NCI-H1105 (cell line): Measurements from ENCODE around the gene CRB1.
"Not testable (repeated sequence)": the region's sequence is repeated elsewhere in the genome, so short reads cannot be mapped to it uniquely, and the experiment has no call there.

Experiments
- DNase-seq: peaks from one replicate; lab custom pipeline; 2025; lab: John Stamatoyannopoulos, UW

Gene CRB1

DNA sequence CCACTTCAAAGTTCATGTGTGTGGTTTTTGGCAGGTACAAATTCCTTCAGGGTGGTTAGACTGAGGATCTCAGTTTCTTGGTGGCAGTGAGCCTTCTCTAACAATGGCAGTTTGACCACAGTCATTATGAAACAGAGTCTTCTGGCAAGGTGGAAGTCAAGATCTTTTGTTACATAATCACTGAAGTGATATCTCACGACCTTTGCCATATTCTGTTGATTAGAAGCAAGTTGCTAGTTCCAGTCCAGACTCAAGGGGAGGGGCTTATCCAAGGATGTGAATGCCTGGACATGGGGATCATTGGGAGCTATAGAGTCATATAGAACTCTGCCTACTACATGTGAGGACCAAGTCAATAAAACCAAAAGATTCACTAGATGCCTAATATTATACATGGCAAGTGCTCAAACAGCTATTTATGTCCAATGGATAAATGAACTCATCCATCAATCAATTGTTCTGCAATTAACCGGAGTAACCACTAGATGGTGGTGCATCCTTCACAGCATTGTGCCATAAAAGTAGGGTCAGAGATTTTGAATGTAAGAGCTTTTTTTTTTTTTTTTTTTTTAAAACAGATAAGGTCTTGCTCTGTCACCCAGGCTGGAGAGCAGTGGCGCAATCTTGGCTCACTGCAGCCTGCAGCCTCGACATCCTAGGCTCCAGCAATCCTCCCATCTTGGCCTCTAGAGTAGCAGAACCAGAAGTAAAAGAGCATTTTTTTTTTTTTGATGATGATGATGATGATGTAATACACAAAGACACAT is 131.9 kb downstream of the CRB1 start:
- peak; percentile 12 for DNase-seq

DNA sequence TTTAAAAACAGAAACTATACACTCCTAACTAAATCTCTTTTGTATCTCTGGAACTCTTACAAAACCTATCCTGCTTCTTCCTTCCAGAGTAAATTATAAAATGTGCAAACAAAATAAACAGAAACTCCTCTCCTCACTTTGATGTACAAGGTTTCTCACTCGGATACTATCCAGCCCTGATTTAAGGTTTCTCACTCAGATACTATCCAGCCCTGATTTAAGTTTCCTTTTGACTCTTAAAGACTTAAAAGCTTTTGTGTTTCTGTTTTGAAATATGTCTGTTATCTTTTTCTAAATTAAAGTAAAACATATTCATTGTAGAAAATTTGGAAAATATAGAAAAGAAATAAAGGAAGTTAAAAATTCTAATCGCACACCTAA is 132.5 kb downstream of the CRB1 start:
- DNase-seq = no peak

DNA sequence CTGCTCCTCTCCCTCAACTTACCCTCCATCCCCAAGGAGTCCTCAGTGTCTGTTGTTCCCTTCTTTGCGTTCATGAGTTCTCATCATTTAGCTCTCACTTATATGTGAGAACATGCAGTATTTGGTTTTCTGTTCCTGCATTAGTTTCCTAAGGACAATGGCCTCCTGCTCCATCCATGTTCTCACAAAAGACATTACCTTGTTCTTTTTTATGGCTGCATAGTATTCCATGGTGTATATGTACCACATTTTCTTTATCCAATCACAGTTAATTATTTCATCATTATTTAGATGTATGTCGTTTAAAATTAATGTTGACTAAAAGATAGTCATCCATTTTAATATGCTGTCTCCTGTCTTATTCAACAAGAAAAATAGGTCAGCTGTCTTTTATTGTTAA is 134.1 kb downstream of the CRB1 start:
- DNase-seq = no peak

DNA sequence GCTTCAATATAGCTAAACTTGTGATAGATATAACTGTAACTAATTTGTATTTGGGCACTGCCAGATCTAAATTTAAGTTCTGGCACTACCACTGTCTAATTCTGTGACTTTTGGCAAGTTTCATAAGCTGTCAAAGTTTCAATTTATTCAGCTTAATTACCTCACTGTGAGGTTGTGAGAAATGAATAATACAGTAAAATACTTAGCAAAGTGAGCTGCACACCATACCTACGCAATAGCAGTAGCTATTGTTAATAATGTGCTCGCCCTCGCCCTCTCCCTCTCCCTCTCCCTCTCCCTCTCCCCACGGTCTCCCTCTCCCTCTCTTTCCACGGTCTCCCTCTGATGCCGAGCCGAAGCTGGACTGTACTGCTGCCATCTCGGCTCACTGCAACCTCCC is 136.7 kb downstream of the CRB1 start:
- not testable (repeated sequence) for DNase-seq

DNA sequence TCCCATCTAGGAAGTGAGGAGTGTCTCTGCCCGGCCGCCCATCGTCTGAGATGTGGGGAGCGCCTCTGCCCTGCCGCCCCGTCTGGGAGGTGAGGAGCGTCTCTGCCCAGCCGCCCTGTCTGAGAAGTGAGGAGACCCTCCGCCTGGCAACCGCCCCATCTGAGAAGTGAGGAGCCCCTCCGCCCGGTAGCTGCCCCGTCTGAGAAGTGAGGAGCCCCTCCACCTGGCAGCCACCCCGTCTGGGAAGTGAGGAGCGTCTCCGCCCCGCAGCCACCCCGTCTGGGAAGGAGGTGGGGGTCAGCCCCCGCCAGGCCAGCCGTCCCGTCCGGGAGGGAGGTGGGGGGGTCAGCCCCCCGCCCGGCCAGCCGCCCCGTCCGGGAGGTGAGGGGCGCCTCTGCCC is 137.6 kb downstream of the CRB1 start:
- DNase-seq = not testable (repeated sequence)

DNA sequence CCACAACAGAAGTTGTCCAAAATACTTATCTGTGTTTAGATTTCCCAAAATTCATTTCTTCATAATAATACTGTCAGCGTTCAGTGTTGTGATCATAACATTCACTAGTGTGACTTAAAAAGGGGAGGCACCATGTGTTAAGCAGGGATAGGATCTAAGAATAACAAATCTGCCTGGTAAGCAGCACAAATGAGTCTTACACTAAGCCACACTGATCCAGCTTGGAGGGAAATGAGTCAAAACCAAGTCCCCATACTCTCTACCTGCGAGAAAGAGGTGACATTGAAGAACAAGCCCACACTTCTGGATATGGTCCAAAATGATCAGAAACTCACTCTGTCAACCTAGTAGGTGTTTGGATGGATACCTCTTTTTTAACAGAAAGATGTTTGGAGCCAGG is 145.5 kb downstream of the CRB1 start:
- DNase-seq = no peak

DNA sequence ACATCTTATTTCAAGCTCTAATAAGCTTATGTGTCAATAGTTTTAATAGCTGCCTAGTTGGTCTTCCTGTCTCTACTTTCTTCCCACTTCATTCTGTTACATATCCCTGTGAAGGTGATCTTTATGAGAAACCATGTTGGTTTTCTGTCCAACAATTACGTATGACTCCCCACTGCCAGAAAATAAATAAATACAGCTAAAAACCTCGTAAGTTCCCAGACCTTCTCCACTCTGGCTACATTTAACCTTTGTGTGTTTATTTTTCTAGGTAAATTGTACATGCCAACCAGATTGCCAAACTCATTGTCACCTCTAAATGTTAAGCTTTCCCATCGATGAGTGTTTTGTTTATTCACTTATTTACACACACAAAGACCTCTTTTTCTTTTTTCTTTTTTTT is 147.2 kb downstream of the CRB1 start:
- no peak for DNase-seq

DNA sequence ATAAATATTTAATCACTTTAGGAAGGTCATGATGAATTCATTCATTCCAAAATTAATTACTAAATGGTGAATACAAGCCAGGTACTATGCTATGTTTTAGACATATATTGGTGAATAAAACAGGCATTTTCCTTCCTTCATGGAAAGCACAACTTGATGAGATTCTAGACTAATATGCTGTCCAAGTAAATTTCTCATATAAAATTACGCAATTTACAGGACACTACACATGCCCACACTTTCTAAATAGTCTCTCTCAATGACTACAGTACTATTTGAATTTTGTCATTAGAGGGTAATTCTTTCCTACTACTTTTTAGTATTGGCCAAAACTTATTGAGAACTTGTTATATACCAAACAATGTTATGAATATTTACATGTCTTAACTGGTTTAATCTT is 150.6 kb downstream of the CRB1 start:
- no peak for DNase-seq

DNA sequence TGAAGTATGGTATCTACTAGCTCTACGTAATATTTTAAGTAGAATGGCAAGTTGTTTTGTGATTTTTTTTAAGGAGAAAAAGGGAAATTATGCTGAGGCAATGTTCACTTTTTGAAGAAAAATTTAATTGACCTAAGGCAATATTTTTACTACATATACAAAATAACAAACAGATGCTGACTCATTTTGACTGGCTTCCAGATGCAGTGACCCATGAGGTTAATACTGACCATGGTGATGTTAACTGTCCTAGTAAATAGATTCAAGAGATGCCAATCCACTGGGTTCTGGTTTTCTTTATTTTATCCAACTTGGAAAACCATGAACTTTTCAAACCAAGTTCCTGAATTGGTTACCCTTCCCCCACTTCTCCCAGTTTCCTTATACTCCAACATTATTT is 154.9 kb downstream of the CRB1 start:
- no peak for DNase-seq

DNA sequence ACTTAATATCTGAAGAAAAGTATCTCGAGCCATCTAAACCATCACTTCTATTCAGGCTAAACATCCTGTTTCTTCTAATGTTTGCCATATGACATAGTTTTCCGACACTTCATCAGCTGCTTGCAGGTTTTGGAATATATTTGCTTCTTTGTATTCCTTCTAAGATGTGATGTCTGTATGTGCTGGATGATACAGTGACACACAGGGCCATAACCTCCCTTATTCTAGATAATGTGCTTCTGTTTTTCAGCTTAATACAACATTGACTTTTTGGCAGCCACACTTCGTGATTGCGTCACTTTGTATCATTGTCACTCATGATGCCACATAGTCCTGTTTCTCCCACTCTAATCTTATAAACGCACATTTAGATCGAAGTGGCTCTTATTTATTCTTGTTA is 156.3 kb downstream of the CRB1 start:
- no peak for DNase-seq

DNA sequence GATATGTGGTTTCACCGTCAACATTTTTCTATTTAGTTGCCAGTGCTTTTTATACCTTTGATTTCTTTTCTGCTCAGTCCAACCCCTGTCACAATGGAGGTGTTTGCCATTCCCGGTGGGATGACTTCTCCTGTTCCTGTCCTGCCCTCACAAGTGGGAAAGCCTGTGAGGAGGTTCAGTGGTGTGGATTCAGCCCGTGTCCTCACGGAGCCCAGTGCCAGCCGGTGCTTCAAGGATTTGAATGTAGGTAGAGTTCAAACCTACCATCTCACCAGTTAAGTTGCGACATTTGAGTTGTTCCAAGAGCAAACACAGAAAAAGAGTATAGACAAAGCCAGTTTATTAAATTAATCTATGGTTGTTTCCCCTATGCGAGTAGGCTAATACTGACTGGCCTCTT is 161.3 kb downstream of the CRB1 start:
- no peak for DNase-seq

DNA sequence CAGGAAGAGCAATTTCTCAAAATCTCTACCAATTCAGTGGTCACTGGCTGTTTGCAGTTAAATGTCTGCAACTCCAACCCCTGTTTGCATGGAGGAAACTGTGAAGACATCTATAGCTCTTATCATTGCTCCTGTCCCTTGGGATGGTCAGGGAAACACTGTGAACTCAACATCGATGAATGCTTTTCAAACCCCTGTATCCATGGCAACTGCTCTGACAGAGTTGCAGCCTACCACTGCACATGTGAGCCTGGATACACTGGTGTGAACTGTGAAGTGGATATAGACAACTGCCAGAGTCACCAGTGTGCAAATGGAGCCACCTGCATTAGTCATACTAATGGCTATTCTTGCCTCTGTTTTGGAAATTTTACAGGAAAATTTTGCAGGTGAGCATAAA is 167.2 kb downstream of the CRB1 start:
- DNase-seq = no peak

DNA sequence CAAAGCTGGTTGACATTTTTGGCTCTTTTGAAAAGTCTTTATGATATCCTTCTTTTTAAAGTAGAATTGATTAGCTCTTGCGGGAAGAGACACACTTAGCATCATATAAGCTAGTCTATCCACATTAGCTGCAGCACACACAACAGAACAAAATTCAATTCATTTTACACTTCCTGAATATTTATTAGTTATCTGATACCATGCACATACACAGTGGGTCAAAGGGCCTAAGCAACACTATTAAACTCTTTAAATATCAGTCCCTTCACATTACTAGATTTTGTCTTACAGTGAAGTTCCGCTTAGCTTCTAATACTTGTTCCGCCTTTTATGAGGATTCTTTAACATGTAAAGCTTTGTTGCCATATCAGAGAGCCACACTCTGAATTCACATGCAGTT is 169.5 kb downstream of the CRB1 start:
- DNase-seq = no peak

DNA sequence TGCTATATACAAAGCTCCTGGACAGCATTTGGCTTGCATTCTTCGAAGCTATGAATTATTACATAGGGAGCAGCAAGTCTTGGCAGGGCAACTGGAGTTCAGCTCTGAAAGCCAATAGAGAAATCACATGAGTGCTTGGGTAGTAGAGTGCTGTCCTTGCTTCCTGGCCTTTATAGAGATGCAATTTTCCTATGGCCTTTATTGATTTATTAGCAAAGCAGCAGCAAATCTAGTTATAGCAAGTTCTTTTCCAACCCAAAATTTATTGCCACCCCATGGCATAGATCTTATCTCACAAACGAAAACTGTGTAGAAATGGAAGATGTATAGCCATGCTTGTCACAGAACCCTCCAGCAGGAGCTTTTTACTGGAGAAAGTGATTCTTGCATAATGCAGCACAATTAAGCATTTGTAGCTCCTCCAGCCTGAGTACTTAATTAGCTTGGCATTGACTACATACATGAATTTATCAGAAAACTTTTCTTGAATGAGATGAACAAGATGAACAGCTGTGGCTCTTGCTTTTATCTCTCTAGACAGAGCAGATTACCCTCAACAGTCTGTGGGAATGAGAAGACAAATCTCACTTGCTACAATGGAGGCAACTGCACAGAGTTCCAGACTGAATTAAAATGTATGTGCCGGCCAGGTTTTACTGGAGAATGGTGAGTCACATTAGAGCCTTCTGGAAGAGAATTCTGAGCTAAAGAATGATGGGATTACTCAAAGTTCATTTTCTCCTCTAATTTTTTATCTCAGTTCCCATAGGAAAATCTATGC is 170.1 kb downstream of the CRB1 start:
- DNase-seq = no peak

DNA sequence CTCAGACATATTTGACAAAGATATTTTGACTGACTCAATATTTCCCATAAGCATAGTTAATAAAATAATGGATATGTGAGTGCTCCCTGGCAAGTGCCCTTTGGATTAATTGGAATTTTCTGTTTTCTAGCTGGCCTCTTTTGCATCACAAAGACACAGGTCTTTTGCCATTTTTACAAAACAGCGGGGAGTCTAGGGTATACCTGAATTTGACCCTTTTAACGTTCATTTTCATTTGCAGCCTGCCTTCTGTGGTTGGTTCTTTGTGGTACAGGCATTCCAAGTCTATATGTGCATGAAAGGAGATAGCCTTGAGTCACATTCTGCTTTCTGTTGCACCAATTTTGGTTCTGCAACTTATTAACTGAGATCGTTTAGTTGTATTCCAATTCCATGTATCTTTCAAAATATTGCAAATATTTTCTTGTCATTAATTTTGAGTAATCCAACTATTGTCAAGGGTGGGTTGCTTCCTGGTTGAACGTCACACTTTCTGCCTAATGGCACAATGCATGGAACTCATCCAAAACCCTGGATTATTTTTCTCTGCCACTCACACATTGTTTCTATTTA is 171.7 kb downstream of the CRB1 start:
- DNase-seq = no peak

DNA sequence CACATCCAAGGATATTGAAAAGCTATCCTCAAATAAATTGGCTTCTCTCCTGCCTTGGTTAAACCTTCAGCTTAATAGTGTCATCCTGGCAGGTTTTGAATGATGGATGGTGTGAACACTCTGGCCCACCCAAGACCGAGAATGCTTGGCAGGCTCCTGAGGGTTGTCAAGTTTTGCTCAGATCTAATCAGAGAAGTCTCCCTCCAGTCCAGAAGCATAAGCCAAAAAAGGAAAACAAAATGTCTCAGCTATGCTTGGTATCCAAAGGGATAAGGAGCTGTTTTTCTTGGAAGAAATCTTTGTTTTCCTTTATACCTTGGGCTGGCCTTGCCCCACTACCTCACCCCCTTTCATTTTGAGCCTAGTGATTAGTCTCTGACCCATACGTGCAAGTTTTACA is 172.7 kb downstream of the CRB1 start:
- no peak for DNase-seq

DNA sequence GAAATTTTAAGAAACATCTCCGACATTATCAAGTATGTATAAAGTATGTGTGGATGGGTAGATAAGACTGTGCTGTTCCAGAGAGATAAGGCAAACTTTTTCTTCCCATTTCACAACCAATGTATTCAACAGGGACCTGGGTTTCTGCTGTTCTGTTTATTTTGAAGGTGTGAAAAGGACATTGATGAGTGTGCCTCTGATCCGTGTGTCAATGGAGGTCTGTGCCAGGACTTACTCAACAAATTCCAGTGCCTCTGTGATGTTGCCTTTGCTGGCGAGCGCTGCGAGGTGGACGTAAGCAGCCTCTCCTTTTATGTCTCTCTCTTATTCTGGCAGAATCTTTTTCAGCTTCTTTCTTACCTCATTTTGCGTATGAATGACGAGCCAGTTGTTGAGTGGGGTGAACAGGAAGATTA is 174.0 kb downstream of the CRB1 start:
- DNase-seq = no peak

DNA sequence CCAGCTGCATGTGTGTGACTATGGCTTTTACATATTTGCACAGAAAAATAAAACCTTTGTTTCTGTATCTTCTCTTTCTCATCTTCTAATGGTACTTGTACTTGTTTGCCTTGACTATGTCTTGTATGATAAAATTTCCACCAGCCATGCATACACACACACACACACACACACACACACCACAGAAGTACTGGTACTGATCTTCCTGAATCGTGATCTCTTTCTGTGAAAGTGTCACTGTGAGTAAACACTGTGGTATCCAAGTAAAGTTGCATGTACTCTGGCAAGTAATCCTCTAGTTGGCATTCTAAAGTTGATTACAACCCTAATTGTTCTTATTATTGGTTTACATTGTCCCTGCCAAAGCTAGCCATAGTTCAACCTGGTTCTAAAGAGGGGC is 176.7 kb downstream of the CRB1 start:
- DNase-seq = no peak

DNA sequence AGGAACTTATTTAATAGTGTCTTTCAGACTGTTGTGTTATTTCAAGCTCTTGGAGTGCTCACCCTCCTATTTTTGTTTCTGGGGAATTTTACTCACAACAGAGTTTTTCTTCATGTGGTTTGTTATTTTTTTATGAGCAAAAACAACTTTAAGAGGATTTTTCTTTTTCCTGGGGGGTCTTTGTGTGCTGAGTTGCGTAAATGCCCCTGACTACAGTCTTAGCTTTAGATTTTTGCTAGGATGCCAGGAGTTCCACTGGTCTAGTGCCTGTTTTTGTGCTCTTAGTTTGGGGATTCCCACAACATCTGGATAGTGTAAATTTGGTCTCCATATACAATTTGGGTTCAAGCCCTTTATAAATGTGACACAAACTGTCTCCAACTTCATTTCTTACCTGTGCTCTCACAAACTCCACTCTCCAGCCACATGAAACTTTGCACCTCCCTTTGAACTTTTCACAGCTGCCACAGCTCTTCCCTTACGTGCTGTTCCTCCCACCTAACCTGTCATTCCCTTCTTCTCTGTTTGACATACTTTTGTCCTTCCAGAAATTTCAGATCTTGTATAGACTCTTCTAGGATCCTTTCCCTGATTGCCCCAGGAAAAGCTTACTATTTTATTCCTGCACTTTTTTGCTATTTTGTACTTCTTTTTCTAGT is 180.2 kb downstream of the CRB1 start:
- DNase-seq = no peak

DNA sequence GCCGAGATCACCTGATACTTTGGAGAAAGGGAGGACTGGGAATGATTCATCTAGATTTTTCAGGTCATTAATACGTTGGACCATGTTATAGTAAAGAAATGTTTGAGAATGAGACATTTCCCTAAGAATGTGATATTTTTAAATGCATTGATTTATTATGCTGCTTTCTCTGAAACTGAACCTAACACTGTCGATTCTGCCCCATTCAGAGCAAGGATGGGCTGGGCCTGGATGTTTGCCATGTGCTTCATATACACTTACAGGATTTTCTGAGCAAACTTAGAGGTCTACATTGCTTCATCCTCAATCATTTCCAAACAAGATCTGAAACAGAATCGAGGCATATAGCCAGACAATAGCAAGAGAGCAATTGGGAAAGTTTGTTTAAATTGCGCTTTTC is 183.3 kb downstream of the CRB1 start:
- no peak for DNase-seq

DNA sequence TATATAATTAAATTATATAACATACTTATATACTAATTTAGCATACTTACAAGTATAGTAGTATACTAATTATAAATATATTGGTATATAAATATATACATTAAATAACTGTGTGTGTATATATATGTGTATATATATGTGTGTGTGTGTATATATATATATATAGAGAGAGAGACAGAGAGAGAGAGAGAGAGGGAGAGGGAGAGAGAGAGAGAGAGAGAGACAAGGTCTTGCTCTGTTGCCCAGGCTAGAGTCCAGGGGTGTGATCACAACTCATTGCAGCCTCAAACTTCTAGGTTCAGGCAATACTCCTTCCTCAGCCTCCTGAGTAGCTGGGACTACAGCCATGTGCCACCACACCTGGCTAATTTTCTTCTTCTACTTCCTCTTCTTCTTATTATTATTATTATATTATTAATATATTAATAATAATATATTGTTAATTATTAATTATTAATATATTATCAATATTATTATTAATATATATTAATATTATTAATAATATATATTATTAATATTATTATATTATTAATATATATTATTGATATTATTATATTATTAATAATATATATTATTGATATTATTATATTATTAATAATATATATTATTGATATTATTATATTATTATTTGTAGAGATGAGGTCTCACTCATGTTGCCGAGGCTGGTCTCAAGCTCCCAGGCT is 185.5 kb downstream of the CRB1 start:
- DNase-seq = no peak

DNA sequence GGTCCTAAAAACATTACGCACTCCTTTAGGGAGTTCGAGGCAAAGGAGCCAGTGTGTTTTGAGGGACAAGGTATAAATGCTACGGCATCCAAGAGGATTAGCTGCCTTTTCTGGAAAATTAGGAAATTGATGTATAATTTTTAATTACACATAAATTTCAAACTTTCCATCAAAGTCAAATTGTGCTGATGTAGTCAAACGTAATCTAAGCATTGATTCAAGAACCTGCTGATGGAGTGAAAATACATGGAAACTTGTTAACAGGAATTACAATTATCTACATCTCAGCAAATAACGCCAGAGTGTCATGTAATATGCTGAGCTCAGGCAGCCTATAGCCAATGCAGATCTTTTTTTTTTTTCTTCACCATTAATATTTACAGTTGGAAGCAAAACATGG is 194.5 kb downstream of the CRB1 start:
- no peak for DNase-seq
